ENCODE results near the gene RBM28. TPM values are rescaled to one million over a fixed set of nuclear protein-coding genes. Genes with fewer than 3 reads are reported as not detected.

RBM28 gene
- total RNA-seq, 1 donor from 2014 or later: 20.9 TPM

DNA sequence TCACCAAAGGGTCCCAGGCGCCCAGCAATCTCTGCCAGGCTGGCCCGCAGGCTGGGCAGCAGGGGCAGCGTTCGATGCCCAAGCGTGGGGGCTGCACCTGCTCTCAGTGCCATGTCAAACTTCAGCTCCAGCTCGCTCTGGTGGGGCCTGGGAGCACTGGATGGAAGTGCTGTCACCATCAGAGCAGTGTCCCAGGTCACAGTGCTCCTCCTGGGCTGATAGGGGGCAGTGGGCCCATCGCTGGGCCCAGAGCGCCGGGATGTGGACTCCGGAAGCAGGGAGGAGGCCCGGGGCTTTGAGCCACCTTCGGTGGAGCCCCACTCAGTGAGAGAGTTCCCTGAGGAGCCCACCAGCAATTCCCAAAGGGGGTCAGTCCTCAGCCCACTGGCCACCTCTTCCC lies 15.6 kb upstream of the RBM28 start:
- Histone ChIP-seq H3K4me1 (peaks cover 20% of the 10 kb centered on the region), H3K27me3 (no peaks in the 10 kb centered on the region), H3K9me3 (no peaks in the 10 kb centered on the region), H3K27ac (no peak overlapping the region), H3K36me3 (no peaks in the 10 kb centered on the region), H3K4me3 (no peak overlapping the region)
- TF ChIP-seq POLR2AphosphoS5 (IDR thresholded peaks at IDR 0.05; ENCODE audit: insufficient read depth in 1 of 2, low read depth in 1 of 2): no peak
- TF ChIP-seq POLR2A (IDR thresholded peaks at IDR 0.05): no peak
- TF ChIP-seq, protein P1, sequence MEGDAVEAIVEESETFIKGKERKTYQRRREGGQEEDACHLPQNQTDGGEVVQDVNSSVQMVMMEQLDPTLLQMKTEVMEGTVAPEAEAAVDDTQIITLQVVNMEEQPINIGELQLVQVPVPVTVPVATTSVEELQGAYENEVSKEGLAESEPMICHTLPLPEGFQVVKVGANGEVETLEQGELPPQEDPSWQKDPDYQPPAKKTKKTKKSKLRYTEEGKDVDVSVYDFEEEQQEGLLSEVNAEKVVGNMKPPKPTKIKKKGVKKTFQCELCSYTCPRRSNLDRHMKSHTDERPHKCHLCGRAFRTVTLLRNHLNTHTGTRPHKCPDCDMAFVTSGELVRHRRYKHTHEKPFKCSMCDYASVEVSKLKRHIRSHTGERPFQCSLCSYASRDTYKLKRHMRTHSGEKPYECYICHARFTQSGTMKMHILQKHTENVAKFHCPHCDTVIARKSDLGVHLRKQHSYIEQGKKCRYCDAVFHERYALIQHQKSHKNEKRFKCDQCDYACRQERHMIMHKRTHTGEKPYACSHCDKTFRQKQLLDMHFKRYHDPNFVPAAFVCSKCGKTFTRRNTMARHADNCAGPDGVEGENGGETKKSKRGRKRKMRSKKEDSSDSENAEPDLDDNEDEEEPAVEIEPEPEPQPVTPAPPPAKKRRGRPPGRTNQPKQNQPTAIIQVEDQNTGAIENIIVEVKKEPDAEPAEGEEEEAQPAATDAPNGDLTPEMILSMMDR (IDR thresholded peaks at IDR 0.05): no peak
- DNase-seq (ENCODE audit: extremely low spot score in 2 of 2): no peak
- intact Hi-C loops (cut with DNase I): no loop called here

- Histone ChIP-seq H3K4me1 (peaks cover 20% of the 10 kb centered on the region), H3K27ac (no peak overlapping the region), H3K27me3 (no peaks in the 10 kb centered on the region), H3K9me3 (no peaks in the 10 kb centered on the region), H3K4me3 (no peak overlapping the region), H3K36me3 (no peaks in the 10 kb centered on the region)
- TF ChIP-seq, protein P1 (IDR thresholded peaks at IDR 0.05): no peak
- no peak for TF ChIP-seq POLR2AphosphoS5 (IDR thresholded peaks at IDR 0.05; ENCODE audit: insufficient read depth in 1 of 2, low read depth in 1 of 2)
- TF ChIP-seq POLR2A (IDR thresholded peaks at IDR 0.05): no peak
- intact Hi-C loops (cut with DNase I): no loop called here
- DNase-seq (ENCODE audit: extremely low spot score in 2 of 2): peak in 1 of 2 donors; percentile 22
Observed at GRCh38 chr7:128358233-128358632, 14.5 kb upstream of the RBM28 start.

GRCh38 chr7:128357217-128357613 lies 13.5 kb upstream of the RBM28 start:
- no peak for TF ChIP-seq POLR2A (IDR thresholded peaks at IDR 0.05)
- H3K9me3 ChIP-seq: no peaks in the 10 kb centered on the region
- no peaks in the 10 kb centered on the region for H3K36me3 ChIP-seq
- no peak for DNase-seq (ENCODE audit: extremely low spot score in 2 of 2)
- peaks cover 23% of the 10 kb centered on the region for H3K4me1 ChIP-seq
- no peak overlapping the region for H3K27ac ChIP-seq
- H3K27me3 ChIP-seq: no peaks in the 10 kb centered on the region
- intact Hi-C loops (cut with DNase I): no loop called here
- H3K4me3 ChIP-seq: no peak overlapping the region

GRCh38 chr7:128356546-128357216 lies 13.0 kb upstream of the RBM28 start:
- TF ChIP-seq POLR2AphosphoS5 (IDR thresholded peaks at IDR 0.05; ENCODE audit: insufficient read depth in 1 of 2, low read depth in 1 of 2): no peak
- no peaks in the 10 kb centered on the region for H3K27me3 ChIP-seq
- intact Hi-C loops (cut with DNase I): no loop called here

GRCh38 chr7:128353610-128354009 lies 9.9 kb upstream of the RBM28 start:
- intact Hi-C loops (cut with DNase I): no loop called here
- H3K4me1 ChIP-seq: peaks cover 10% of the 10 kb centered on the region
- H3K27ac ChIP-seq: no peak overlapping the region
- H3K36me3 ChIP-seq: no peaks in the 10 kb centered on the region
- DNase-seq (ENCODE audit: extremely low spot score in 2 of 2): peak in 1 of 2 donors; percentile 71
- H3K4me3 ChIP-seq: no peak overlapping the region
- no peaks in the 10 kb centered on the region for H3K27me3 ChIP-seq
- TF ChIP-seq POLR2AphosphoS5 (IDR thresholded peaks at IDR 0.05; ENCODE audit: insufficient read depth in 1 of 2, low read depth in 1 of 2): no peak
- TF ChIP-seq, protein P1 (IDR thresholded peaks at IDR 0.05): no peak
- TF ChIP-seq POLR2A (IDR thresholded peaks at IDR 0.05): no peak
- H3K9me3 ChIP-seq: no peaks in the 10 kb centered on the region

More at GRCh38 chr7:128356546-128357216, 13.0 kb upstream of the RBM28 start:
- Histone ChIP-seq H3K9me3 (no peaks in the 10 kb centered on the region), H3K4me3 (no peak overlapping the region), H3K36me3 (no peaks in the 10 kb centered on the region), H3K4me1 (peaks cover 19% of the 10 kb centered on the region), H3K27ac (no peak overlapping the region)
- DNase-seq (ENCODE audit: extremely low spot score in 2 of 2): peak in 1 of 2 donors; percentile 42

GRCh38 chr7:128353189-128353588 lies 9.5 kb upstream of the RBM28 start:
- intact Hi-C loops (cut with DNase I): no loop called here
- H3K4me1 ChIP-seq: peaks cover 10% of the 10 kb centered on the region
- no peaks in the 10 kb centered on the region for H3K27me3 ChIP-seq
- no peak for TF ChIP-seq POLR2A (IDR thresholded peaks at IDR 0.05)
- TF ChIP-seq POLR2AphosphoS5 (IDR thresholded peaks at IDR 0.05; ENCODE audit: insufficient read depth in 1 of 2, low read depth in 1 of 2): no peak
- TF ChIP-seq, protein P1 (IDR thresholded peaks at IDR 0.05): no peak
- no peak overlapping the region for H3K4me3 ChIP-seq
- no peaks in the 10 kb centered on the region for H3K36me3 ChIP-seq
- no peak overlapping the region for H3K27ac ChIP-seq
- peak in 1 of 2 donors; percentile 5 for DNase-seq (ENCODE audit: extremely low spot score in 2 of 2)
- no peaks in the 10 kb centered on the region for H3K9me3 ChIP-seq
